HEK293T (cell line): ENCODE measurements around the gene MUC21.

Experiments used
- CTCF ChIA-PET: fragments of 350-600 bp; formaldehyde crosslinking; extraction: SDS; loops from one replicate; lab custom pipeline; 2021; ENCODE audit warnings: antibody characterized with exemption, inconsistent platforms; lab: Yijun Ruan, JAX
- POLR2A ChIA-PET: fragments of 350-600 bp; formaldehyde crosslinking; extraction: SDS; loops from one replicate; lab custom pipeline; 2020; ENCODE audit warnings: antibody characterized with exemption, inconsistent platforms; lab: Yijun Ruan, JAX
- DNase-seq: peaks from one replicate; pipeline ENCODE4 v3.0.0; 2012; ENCODE audit warnings: mixed read lengths; ENCODE audit errors: extremely low spot score
- ARNT ChIP-seq: fragments of 450-650 bp; IDR thresholded peaks from 2 replicates; pipeline ENCODE4 v1.6.1; 2017; ENCODE audit warnings: mild to moderate bottlenecking
- BHLHE40 ChIP-seq: fragments of 450-650 bp; IDR thresholded peaks from 2 replicates; pipeline ENCODE4 v1.6.1; 2016; ENCODE audit warnings: mild to moderate bottlenecking, moderate library complexity, borderline replicate concordance
- CTBP1 ChIP-seq: fragments of 450-650 bp; IDR thresholded peaks from 2 replicates; pipeline ENCODE4 v1.6.1; 2016; ENCODE audit warnings: borderline replicate concordance
- ELF4 ChIP-seq: fragments of 450-650 bp; IDR thresholded peaks from 2 replicates; pipeline ENCODE4 v1.6.1; 2017; ENCODE audit warnings: antibody characterized with exemption
- FOXA1 ChIP-seq: fragments of 450-650 bp; IDR thresholded peaks from 2 replicates; pipeline ENCODE4 v1.6.1; 2016; ENCODE audit warnings: mild to moderate bottlenecking
- FOXK2 ChIP-seq: fragments of 450-650 bp; IDR thresholded peaks from 2 replicates; pipeline ENCODE4 v1.6.1; 2016; ENCODE audit warnings: mild to moderate bottlenecking
- FOXM1 ChIP-seq: fragments of 450-650 bp; IDR thresholded peaks from 2 replicates; pipeline ENCODE4 v1.6.1; 2017; ENCODE audit warnings: mild to moderate bottlenecking, borderline replicate concordance
- HDGF ChIP-seq: fragments of 450-650 bp; IDR thresholded peaks from 2 replicates; pipeline ENCODE4 v1.6.1; 2017; ENCODE audit warnings: antibody characterized with exemption, borderline replicate concordance
- L3MBTL2 ChIP-seq: fragments of 450-650 bp; conservative IDR thresholded peaks from 2 replicates; pipeline ENCODE4 v1.6.1; 2016; ENCODE audit warnings: mild to moderate bottlenecking
- LEF1 ChIP-seq: fragments of 450-650 bp; IDR thresholded peaks from 2 replicates; pipeline ENCODE4 v1.6.1; 2017; ENCODE audit warnings: mild to moderate bottlenecking, borderline replicate concordance
- NFRKB ChIP-seq: fragments of 450-650 bp; IDR thresholded peaks from 2 replicates; pipeline ENCODE4 v1.6.1; 2016; ENCODE audit warnings: mild to moderate bottlenecking, moderate library complexity
- PKNOX1 ChIP-seq: fragments of 450-650 bp; IDR thresholded peaks from 2 replicates; pipeline ENCODE4 v1.6.1; 2016
- SP1 ChIP-seq: fragments of 450-650 bp; IDR thresholded peaks from 2 replicates; pipeline ENCODE4 v1.6.1; 2017
- SUZ12 ChIP-seq: fragments of 450-650 bp; IDR thresholded peaks from 2 replicates; pipeline ENCODE4 v1.6.1; 2016; ENCODE audit warnings: mild to moderate bottlenecking
- TARDBP ChIP-seq: fragments of 450-650 bp; IDR thresholded peaks from 2 replicates; pipeline ENCODE4 v1.6.1; 2016
- ZNF384 ChIP-seq: fragments of 450-650 bp; IDR thresholded peaks from 2 replicates; pipeline ENCODE4 v1.6.1; 2016

MUC21 gene

DNA sequence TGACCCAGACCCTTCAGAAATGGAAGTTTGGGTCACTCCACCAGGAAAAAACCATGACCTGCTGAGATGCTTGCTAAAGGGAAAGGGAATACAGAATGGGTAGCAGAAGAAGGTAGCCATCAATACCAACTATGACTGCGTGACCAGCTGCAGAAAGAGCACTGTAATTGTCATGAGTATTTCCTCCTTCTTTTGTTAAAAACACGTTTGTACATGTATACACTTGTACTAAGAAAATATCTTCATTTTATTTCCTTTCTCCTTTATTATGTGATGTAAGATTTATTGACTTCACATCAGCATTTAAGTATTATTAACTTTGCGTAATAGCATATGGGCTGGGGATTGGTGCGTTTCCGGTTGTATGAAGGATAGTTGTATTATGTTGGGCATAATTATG, 12.6 kb upstream of the MUC21 start:
- ChIA-PET CTCF (no interaction called here), POLR2A (no interaction called here)
- TF ChIP-seq FOXM1 (no peak), LEF1 (no peak)
- no peak for DNase-seq

DNA sequence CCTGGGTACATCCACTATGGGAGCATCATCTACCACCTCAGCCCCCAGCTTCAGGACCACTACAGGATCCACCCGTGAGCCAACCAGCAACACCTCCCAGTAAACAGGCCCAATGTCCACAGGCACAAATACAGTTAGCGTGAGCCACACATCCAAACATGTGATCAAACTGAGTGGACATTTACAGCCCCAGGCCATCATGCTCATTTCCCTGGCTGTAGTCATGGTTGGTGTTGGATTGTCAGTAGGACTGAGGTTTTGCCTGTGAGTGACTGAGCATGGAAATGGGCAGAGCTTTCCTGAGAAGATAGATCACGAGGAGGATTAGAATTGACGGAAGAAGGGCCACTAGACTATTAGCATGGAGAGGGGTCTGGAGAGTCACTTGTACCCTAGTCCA, 10.7 kb upstream of the MUC21 start:
- TF ChIP-seq FOXM1: no peak
- no peak for TF ChIP-seq NFRKB
- no peak for TF ChIP-seq HDGF
- TF ChIP-seq LEF1: no peak
- no peak for TF ChIP-seq ZNF384
- TF ChIP-seq ARNT: no peak
- TF ChIP-seq FOXA1: no peak
- no peak for TF ChIP-seq FOXK2
- TF ChIP-seq L3MBTL2: no peak
- TF ChIP-seq ELF4: no peak
- TF ChIP-seq CTBP1: no peak
- TF ChIP-seq BHLHE40: no peak
- no peak for TF ChIP-seq SP1
- CTCF ChIA-PET: interaction anchor here (0.6 kb wide), 1 partner anchor 14 kb away, joined by 8 read pairs; no protein-coding TSS in a partner anchor
- POLR2A ChIA-PET: interaction anchor here (1.6 kb wide), 1 partner anchor 17 kb away, joined by 3 read pairs; no protein-coding TSS in a partner anchor
- no peak for DNase-seq

DNA sequence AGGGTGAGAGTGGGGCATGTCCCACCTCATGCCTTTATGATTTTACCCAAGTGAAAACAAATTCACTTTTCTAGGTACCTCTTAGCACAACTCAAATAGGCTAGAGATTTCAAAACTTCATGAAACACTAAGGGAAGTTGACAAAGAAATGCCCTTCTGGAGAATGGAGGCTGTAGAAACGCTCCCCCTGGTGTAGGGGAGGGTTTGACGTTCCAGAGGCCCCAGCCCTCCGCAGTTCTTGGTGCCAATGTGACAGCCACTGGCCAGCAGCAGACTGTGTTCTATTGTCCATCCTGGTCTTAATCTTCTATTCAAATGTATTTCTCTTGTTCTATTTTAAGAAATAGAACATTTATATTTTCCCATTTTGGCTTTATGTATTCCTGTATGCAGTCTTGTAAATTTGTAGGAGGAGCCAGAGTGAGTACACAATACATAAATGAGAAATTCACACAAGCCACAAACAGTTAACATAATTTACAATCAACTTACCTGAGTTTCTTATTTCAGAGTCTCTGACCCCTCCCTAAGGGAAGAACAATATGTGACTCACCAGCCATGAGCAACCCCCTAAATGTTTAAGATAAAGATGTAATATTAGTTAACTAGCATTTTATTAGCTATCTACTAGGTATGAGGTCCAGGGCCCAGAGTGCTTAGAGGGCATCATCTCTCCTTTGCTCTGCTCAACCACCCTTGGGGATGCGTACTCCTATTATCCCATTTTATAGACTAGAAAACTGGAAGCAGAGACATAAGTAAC, 8.8 kb upstream of the MUC21 start:
- CTCF ChIA-PET: interaction anchor here (0.6 kb wide), 2 partner anchors 29 to 41 kb away, joined by 3 read pairs; no protein-coding TSS in a partner anchor
- no peak for TF ChIP-seq BHLHE40
- no peak for TF ChIP-seq LEF1
- no peak for TF ChIP-seq PKNOX1
- TF ChIP-seq SP1: no peak
- TF ChIP-seq CTBP1: no peak
- TF ChIP-seq ARNT: no peak
- no peak for TF ChIP-seq FOXA1
- no peak for TF ChIP-seq SUZ12
- TF ChIP-seq ELF4: no peak
- no peak for TF ChIP-seq NFRKB
- TF ChIP-seq FOXK2: no peak
- TF ChIP-seq HDGF: no peak
- no peak for TF ChIP-seq TARDBP
- no peak for TF ChIP-seq L3MBTL2
- POLR2A ChIA-PET: no interaction called here
- DNase-seq: no peak

DNA sequence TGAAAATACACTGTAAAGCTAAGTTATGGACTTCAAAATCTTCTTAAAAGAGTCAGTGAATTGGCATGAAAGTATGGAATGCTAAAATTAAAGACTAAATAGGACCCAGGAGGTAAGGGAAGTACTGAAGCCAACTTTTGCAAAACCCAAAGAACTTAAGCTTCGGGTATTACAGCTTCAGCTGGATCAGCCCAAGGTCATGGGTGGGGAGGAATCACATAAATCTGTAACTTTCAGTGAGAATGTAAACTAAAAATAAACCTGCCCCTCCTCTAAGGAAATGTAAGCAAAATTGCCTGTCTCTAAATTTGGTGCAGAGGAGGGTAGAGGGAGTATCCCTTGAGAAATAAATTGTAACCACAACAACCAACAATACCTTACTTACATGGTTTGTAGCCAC, 4.4 kb upstream of the MUC21 start:
- ChIA-PET POLR2A (no interaction called here), CTCF (no interaction called here)
- no peak for DNase-seq
- TF ChIP-seq PKNOX1 (no peak), ZNF384 (no peak), L3MBTL2 (no peak), FOXK2 (no peak), CTBP1 (no peak), TARDBP (no peak), SP1 (no peak)

DNA sequence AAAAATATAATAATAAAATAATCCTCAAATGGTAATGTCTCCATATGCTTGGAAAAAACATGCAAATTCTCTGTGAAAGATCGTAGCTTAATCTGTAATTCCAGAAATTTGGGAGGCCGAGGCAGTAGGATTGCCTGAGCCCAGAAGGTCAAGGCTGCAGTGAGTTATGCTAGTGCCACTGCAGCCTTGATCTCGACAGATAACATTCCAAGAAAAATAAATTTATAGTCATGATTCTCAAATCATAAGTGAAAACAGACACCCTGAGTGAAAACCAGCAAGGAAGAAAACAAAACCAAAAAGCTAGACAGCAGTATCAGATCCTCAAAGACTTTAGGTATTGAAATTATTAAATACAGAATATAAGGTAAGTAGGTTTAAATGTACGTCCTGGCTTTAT, 3.8 kb upstream of the MUC21 start:
- POLR2A ChIA-PET: no interaction called here
- CTCF ChIA-PET: no interaction called here
- no peak for DNase-seq
- TF ChIP-seq FOXM1 (no peak), FOXA1 (no peak)

- ChIA-PET CTCF (interaction anchor here (0.8 to 1.6 kb wide), 4 partner anchors 9 to 66 kb away, joined by 3 to 5 read pairs (median 4); no protein-coding TSS in a partner anchor), POLR2A (interaction anchor here (0.8 to 1.2 kb wide), 4 partner anchors 21 to 369 kb away, joined by 3 to 8 read pairs (median 4); partner anchors contain the start of gene VARS2)
Observed at GRCh38 chr6:30981942-30982772, 1.4 kb upstream of the MUC21 start.

DNA sequence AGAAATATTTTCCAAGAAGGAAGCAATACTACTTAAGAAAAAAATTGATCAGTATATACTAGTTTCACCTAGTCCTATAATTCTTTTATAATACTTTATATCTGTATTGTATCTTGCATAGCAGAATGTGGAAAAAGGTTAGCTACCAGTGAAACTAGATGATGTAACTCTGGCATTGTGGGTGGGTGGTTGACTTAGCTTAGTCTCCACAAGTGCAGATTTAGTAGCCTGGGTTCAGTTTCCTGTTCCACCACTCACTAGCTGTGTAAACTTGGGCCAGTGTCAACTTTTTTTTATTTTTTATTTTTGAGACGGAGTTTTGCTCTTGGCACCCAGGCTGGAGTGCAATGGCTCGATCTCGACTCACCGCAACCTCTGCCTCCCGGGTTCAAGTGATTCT, 2.0 kb downstream of the MUC21 start:
- DNase-seq: no peak
- TF ChIP-seq SUZ12 (no peak), BHLHE40 (no peak), SP1 (no peak), TARDBP (no peak), ZNF384 (no peak), CTBP1 (no peak)

More at GRCh38 chr6:30981942-30982772, 1.4 kb upstream of the MUC21 start:
- TF ChIP-seq L3MBTL2 (0 out of 2 replicates have a peak, but pooled peaks have one; percentile 27), LEF1 (no peak)
- peak; percentile 64 for DNase-seq

More for the DNA sequence above, 2.0 kb downstream of the MUC21 start:
- ChIA-PET POLR2A (no interaction called here), CTCF (no interaction called here)
